AG09309 (cell line): ENCODE data around the gene SS18L1.

Experiments
- DNase-seq: peaks from one replicate; pipeline ENCODE4 v3.0.0-alpha.2; 2010; ENCODE audit warnings: low read depth
- H3K4me3 ChIP-seq: 2 replicates; pipeline ENCODE4 v1.5.1; 2011; ENCODE audit warnings: mild to moderate bottlenecking, low read depth, low read length, moderate library complexity; ENCODE audit not compliant: control insufficient read depth
- CTCF ChIP-seq: IDR thresholded peaks from 2 replicates; pipeline ENCODE4 v1.5.1; 2011; ENCODE audit warnings: mild to moderate bottlenecking, low read depth, low read length, inconsistent platforms; ENCODE audit not compliant: insufficient read depth, control insufficient read depth; ENCODE audit errors: missing control alignments

Gene SS18L1

GRCh38 chr20:62230696-62231095 lies 87.1 kb downstream of the SS18L1 start:
- no peak for TF ChIP-seq CTCF
- DNase-seq: no peak
- H3K4me3 ChIP-seq: no peak overlapping the region

GRCh38 chr20:62231292-62231691 lies 87.7 kb downstream of the SS18L1 start:
- no peak for TF ChIP-seq CTCF

More at GRCh38 chr20:62231292-62231691, 87.7 kb downstream of the SS18L1 start:
- H3K4me3 ChIP-seq: no peak overlapping the region
- DNase-seq: no peak
